ENCODE measurements around the gene ABI2.

ABI2 gene

GRCh38 chr2:203450561-203450960 is 122.4 kb downstream of the ABI2 start:
- no peak for DNase-seq (ENCODE audit: low read depth)
- TF ChIP-seq, protein P1, sequence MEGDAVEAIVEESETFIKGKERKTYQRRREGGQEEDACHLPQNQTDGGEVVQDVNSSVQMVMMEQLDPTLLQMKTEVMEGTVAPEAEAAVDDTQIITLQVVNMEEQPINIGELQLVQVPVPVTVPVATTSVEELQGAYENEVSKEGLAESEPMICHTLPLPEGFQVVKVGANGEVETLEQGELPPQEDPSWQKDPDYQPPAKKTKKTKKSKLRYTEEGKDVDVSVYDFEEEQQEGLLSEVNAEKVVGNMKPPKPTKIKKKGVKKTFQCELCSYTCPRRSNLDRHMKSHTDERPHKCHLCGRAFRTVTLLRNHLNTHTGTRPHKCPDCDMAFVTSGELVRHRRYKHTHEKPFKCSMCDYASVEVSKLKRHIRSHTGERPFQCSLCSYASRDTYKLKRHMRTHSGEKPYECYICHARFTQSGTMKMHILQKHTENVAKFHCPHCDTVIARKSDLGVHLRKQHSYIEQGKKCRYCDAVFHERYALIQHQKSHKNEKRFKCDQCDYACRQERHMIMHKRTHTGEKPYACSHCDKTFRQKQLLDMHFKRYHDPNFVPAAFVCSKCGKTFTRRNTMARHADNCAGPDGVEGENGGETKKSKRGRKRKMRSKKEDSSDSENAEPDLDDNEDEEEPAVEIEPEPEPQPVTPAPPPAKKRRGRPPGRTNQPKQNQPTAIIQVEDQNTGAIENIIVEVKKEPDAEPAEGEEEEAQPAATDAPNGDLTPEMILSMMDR (conservative IDR thresholded peaks at IDR 0.05; ENCODE audit: low read depth, low read length) = no peak
- H3K4me3 ChIP-seq (ENCODE audit: low read length) = no peak overlapping the region

DNA sequence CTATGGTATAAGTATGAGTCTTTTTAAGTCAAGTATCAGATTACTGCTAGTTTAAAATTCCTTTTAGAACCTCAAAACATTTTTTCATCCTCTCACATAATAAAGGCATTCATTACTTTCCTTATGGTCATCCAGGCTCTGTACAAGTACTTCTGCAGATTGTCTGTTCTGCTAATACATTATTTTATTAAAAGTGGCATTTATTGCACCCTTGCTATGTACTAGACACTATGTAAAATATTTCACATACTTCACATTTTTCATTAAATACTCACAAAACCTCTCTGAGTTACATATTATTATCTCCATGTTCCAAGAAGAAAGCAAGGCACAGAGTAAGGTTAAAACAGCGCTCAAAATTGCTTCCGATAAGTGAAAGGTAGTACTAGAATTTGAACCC is 122.8 kb downstream of the ABI2 start:
- H3K4me3 ChIP-seq (ENCODE audit: low read length) = no peak overlapping the region
- DNase-seq (ENCODE audit: low read depth) = no peak
- TF ChIP-seq, protein P1 (conservative IDR thresholded peaks at IDR 0.05; ENCODE audit: low read depth, low read length) = no peak

DNA sequence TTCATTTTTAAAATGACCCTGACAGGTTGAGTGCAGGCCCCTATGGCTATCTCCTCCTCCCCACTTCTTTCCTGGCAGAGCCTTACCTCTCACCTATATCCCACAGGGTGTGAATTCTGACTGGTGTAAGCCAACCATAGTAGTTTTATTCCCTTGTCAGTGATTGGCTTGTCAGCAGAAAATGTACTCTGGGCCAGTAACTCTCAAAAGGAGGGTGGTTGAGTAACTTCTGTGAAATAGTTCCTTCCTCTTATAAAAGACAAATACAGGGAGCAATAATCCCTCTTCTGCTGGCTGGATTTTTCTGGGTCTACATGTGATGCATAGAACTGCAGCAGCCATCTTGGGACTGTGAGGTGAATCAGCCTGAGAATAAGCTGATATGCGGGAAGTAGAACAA is 123.5 kb downstream of the ABI2 start:
- DNase-seq (ENCODE audit: low read depth) = no peak
- TF ChIP-seq, protein P1 (conservative IDR thresholded peaks at IDR 0.05; ENCODE audit: low read depth, low read length) = no peak
- no peak overlapping the region for H3K4me3 ChIP-seq (ENCODE audit: low read length)

DNA sequence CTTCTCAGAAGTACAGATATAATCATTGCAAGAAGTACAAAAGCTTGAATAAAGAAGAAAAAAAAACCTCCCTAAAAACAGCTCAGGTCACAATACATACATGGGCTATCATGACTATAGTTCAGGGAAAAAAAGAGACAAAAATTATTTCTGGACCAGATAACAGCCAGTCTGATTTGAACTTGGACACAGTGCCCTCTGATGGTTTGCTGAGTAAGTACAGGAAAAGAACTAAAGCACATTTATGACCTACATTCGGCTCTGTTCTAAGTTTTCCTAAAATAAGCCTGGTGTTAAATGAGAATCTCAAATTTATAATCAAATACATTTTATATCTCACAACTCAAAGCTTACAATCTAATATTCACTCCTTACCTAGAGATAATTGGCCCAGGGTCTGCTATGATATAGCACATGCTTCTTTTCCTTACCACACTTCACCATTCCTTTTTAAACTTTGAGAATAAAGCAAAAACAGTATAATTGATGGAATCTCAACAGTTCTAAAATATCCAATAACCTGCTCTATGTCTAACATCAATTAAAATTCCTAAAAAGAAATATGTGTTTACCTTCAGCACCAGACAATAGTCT is 125.8 kb downstream of the ABI2 start:
- no peak overlapping the region for H3K4me3 ChIP-seq (ENCODE audit: low read length)
- DNase-seq (ENCODE audit: low read depth) = no peak
- TF ChIP-seq, protein P1 (conservative IDR thresholded peaks at IDR 0.05; ENCODE audit: low read depth, low read length) = peak; percentile 78

GRCh38 chr2:203455209-203455608 is 127.0 kb downstream of the ABI2 start:
- TF ChIP-seq, protein P1 (conservative IDR thresholded peaks at IDR 0.05; ENCODE audit: low read depth, low read length) = no peak
- H3K4me3 ChIP-seq (ENCODE audit: low read length) = no peak overlapping the region
- DNase-seq (ENCODE audit: low read depth) = no peak

GRCh38 chr2:203461746-203462145 is 133.6 kb downstream of the ABI2 start:
- no peak overlapping the region for H3K4me3 ChIP-seq (ENCODE audit: low read length)
- TF ChIP-seq, protein P1 (conservative IDR thresholded peaks at IDR 0.05; ENCODE audit: low read depth, low read length) = no peak
- DNase-seq (ENCODE audit: low read depth) = no peak

DNA sequence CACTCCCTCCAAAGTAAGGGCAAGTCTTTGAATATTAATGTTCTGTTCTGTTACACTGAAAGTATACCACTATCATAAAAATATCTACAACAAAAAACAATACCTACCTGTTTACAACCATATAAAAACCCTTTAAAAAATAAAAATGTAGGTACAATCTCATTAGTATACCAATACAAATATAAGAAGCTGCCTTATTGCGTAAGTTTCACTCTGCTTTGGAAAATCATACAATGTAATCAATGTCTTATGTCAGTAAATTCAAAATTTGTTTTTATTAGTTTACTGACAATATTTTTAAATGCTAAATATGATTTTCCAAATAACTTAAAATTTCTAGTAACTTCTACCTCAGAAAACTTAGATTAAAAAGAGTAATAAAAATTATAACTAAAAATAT is 134.1 kb downstream of the ABI2 start:
- H3K4me3 ChIP-seq (ENCODE audit: low read length) = no peak overlapping the region
- TF ChIP-seq, protein P1 (conservative IDR thresholded peaks at IDR 0.05; ENCODE audit: low read depth, low read length) = no peak
- DNase-seq (ENCODE audit: low read depth) = no peak

All from retinal pigment epithelial cell (primary cell).